CD14-positive monocyte (primary cell): ENCODE data around the gene DNTTIP2. TPM values are rescaled to one million over a fixed set of nuclear protein-coding genes. Genes with fewer than 3 reads are reported as not detected.

ENCODE experiments used
- DNase-seq, 3 donors: peaks; one replicate each; pipeline ENCODE4 v3.0.0-alpha.2; 2011 to 2022
- H2AFZ ChIP-seq: 2 replicates; pipeline ENCODE4 v1.6.0; 2012; ENCODE audit warnings: mild to moderate bottlenecking, low read depth, low read length, inconsistent platforms; ENCODE audit not compliant: insufficient read depth, poor library complexity, severe bottlenecking
- H3K27ac ChIP-seq, 2 donors: 1 replicate in 1 of 2; 2 replicates in 1 of 2; pipeline ENCODE4 v1.5.1; 2012 to 2013; ENCODE audit warnings: low read length in 2 of 2, control low read depth in 1 of 2, inconsistent platforms in 1 of 2, low read depth in 1 of 2, mild to moderate bottlenecking in 1 of 2
- H3K27me3 ChIP-seq, 2 donors: one replicate each; pipeline versions ENCODE4 v1.6.0 to v1.6.1; 2011 to 2013; ENCODE audit warnings: low read length in 2 of 2; ENCODE audit not compliant: control insufficient read depth in 2 of 2, insufficient read depth in 2 of 2
- H3K36me3 ChIP-seq, 2 donors: replicated peaks in 1 of 2; 1 replicate in 1 of 2; 2 replicates in 1 of 2; pipeline versions ENCODE4 v1.5.1 to v1.6.1; 2012 to 2013; ENCODE audit warnings: low read length in 2 of 2, control low read depth in 1 of 2, inconsistent platforms in 1 of 2, mild to moderate bottlenecking in 1 of 2; ENCODE audit not compliant: insufficient read depth in 2 of 2, control insufficient read depth in 1 of 2
- H3K4me1 ChIP-seq, 2 donors: 1 replicate in 1 of 2; 2 replicates in 1 of 2; pipeline versions ENCODE4 v1.5.1 to v1.6.1; 2012 to 2013; ENCODE audit warnings: low read length in 2 of 2, control low read depth in 1 of 2, inconsistent platforms in 1 of 2, mild to moderate bottlenecking in 1 of 2, moderate library complexity in 1 of 2; ENCODE audit not compliant: insufficient read depth in 2 of 2, control insufficient read depth in 1 of 2
- H3K4me2 ChIP-seq: replicated peaks from 2 replicates; pipeline ENCODE3; 2012; ENCODE audit warnings: low read length, moderate library complexity, mild to moderate bottlenecking; ENCODE audit not compliant: poor library complexity, severe bottlenecking; ENCODE audit errors: extremely low read depth
- H3K4me3 ChIP-seq, 3 experiments: fragments of 200-600 bp in 1 of 3; sonication (generic) in 1 of 3; replicated peaks in 1 of 3; 1 replicate in 2 of 3; 2 replicates in 1 of 3; pipeline ENCODE4 v1.5.1; 2011 to 2013; ENCODE audit warnings: low read length in 3 of 3, mild to moderate bottlenecking in 3 of 3, control low read depth in 2 of 3, low read depth in 2 of 3, inconsistent platforms in 1 of 3, moderate library complexity in 1 of 3
- H3K79me2 ChIP-seq: 2 replicates; pipeline ENCODE4 v1.6.0; 2012; ENCODE audit warnings: mild to moderate bottlenecking, control low read depth, inconsistent platforms, low read length, moderate library complexity; ENCODE audit not compliant: insufficient read depth
- H3K9ac ChIP-seq: 2 replicates; pipeline ENCODE4 v1.6.0; 2017; ENCODE audit warnings: low read length, mild to moderate bottlenecking; ENCODE audit not compliant: insufficient read depth, poor library complexity, severe bottlenecking
- H3K9me3 ChIP-seq, 2 donors: replicated peaks in 1 of 2; 1 replicate in 1 of 2; 2 replicates in 1 of 2; pipeline versions ENCODE4 v1.5.1 to v1.6.1; 2012 to 2013; ENCODE audit warnings: low read length in 2 of 2, control low read depth in 1 of 2; ENCODE audit not compliant: control insufficient read depth in 1 of 2, insufficient read depth in 1 of 2
- H4K20me1 ChIP-seq: 2 replicates; pipeline ENCODE4 v1.6.0; 2012; ENCODE audit warnings: mild to moderate bottlenecking, low read length, control low read depth, moderate library complexity; ENCODE audit not compliant: insufficient read depth
- H3K27ac Mint-ChIP-seq, 7 donors: one replicate each; pipeline ENCODE4 v1.8.0; 2020; ENCODE audit warnings: mild to moderate bottlenecking in 7 of 7, mixed read lengths in 7 of 7, moderate library complexity in 6 of 7, inconsistent platforms in 2 of 7
- H3K27me3 Mint-ChIP-seq, 3 donors: one replicate each; pipeline ENCODE4 v1.8.0; 2021 to 2022; ENCODE audit warnings: low read depth in 3 of 3, mild to moderate bottlenecking in 3 of 3, mixed read lengths in 3 of 3, moderate library complexity in 3 of 3, inconsistent platforms in 1 of 3
- H3K36me3 Mint-ChIP-seq, 2 donors: one replicate each; pipeline ENCODE4 v1.8.0; 2020; ENCODE audit warnings: mixed read lengths in 2 of 2, inconsistent platforms in 1 of 2, mild to moderate bottlenecking in 1 of 2
- H3K4me1 Mint-ChIP-seq: one replicate; pipeline ENCODE4 v1.8.0; 2020; ENCODE audit warnings: mild to moderate bottlenecking, mixed read lengths
- H3K4me3 Mint-ChIP-seq, 2 donors: one replicate each; pipeline ENCODE4 v1.8.0; 2020; ENCODE audit warnings: mild to moderate bottlenecking in 2 of 2, mixed read lengths in 2 of 2, moderate library complexity in 1 of 2
- H3K9me3 Mint-ChIP-seq, 7 donors: one replicate each; pipeline ENCODE4 v1.8.0; 2020 to 2022; ENCODE audit warnings: mixed read lengths in 7 of 7, mild to moderate bottlenecking in 6 of 7, moderate library complexity in 6 of 7, inconsistent platforms in 2 of 7
- CTCF ChIP-seq: fragments of 200-600 bp; IDR thresholded peaks from one replicate; pipeline ENCODE4 v1.8.0; 2022; ENCODE audit warnings: antibody characterized with exemption, mild to moderate bottlenecking
- WGBS: methylation state at CpG from one replicate; pipeline ENCODE4 v1.1.5; 2013; ENCODE audit warnings: missing lambda C conversion rate; ENCODE audit not compliant: insufficient coverage; 5-methylcytosine and 5-hydroxymethylcytosine counted together
- intact Hi-C, 2 donors: fragments of 100-400 bp; cut with micrococcal nuclease; formaldehyde crosslinking; loops; one replicate each; pipeline versions ENCODE4 v1.15.0 to v1.15.1; 2023
- polyA plus RNA-seq, 3 donors: library from polyadenylated mRNA; depleted of rRNA in 1 of 3; unstranded in 2 of 3; stranded (reverse) in 1 of 3; fragments of 300-500 nt in 2 of 3; fragments of >200 nt in 1 of 3; fragmentation: Illumina TruSeq in 2 of 3; gene quantifications; 1 replicate in 2 of 3; 2 replicates in 1 of 3; pipeline ENCODE4 v1.2.3, GENCODE V29; 2012 to 2021

Gene DNTTIP2
- polyA plus RNA-seq, 3 donors: 21.1 to 68.8 (median 42.1) TPM

GRCh38 chr1:93839753-93840152, 39.3 kb downstream of the DNTTIP2 start:
- Histone ChIP-seq H3K27me3 (no peaks in the 10 kb centered on the region), H3K4me3 (no peak overlapping the region), H3K9ac (no peak overlapping the region), H3K36me3 (no peaks in the 10 kb centered on the region), H3K27ac (no peak overlapping the region), H4K20me1 (no peaks in the 10 kb centered on the region), H3K4me2 (no peak overlapping the region), H3K4me1 (peaks cover 15 to 16% of the 10 kb centered on the region in 2 donors), H2AFZ (no peak overlapping the region), H3K9me3 (peaks cover 0 to 4% of the 10 kb centered on the region in 2 donors), H3K79me2 (no peaks in the 10 kb centered on the region)
- H3K27ac Mint-ChIP-seq: peak overlapping the region in 5 of 7 donors; percentile 21 to 89 (median 36)
- peaks cover 31% of the 10 kb centered on the region for H3K4me1 Mint-ChIP-seq
- WGBS: 100% methylated on average over 2 of the region's 2 CpGs
- H3K27me3 Mint-ChIP-seq: no peaks in the 10 kb centered on the region
- H3K4me3 Mint-ChIP-seq: no peak overlapping the region
- H3K9me3 Mint-ChIP-seq: peaks cover 9 to 19% (median 17%) of the 10 kb centered on the region in 7 donors
- intact Hi-C loops: loop anchor here (10.0 kb wide), 5 partner anchors 205 to 535 kb away; partner anchors contain the start of gene DR1 (in 1 of the 2)
- TF ChIP-seq CTCF: no peak
- DNase-seq: peak in 1 of 3 donors; percentile 19
- H3K36me3 Mint-ChIP-seq: peaks cover 0 to 3% of the 10 kb centered on the region in 2 donors

GRCh38 chr1:93839307-93839706, 39.7 kb downstream of the DNTTIP2 start:
- peaks cover 11 to 16% of the 10 kb centered on the region in 2 donors for H3K4me1 ChIP-seq
- peak overlapping the region in 4 of 7 donors; percentile 21 to 89 (median 37) for H3K27ac Mint-ChIP-seq
- H3K9ac ChIP-seq: no peak overlapping the region
- intact Hi-C loops: no loop called here
- peaks cover 29% of the 10 kb centered on the region for H3K4me1 Mint-ChIP-seq
- no peak overlapping the region for H3K27ac ChIP-seq
- DNase-seq: peak; percentile 36 to 84 (median 38)
- TF ChIP-seq CTCF: no peak
- H3K36me3 Mint-ChIP-seq: peaks cover 4% of the 10 kb centered on the region in 2 donors
- no peak overlapping the region for H3K4me2 ChIP-seq
- H3K4me3 Mint-ChIP-seq: no peak overlapping the region
- H3K27me3 ChIP-seq: no peaks in the 10 kb centered on the region
- no peak overlapping the region for H3K4me3 ChIP-seq
- H2AFZ ChIP-seq: no peak overlapping the region
- WGBS: no CpG with 5 or more reads among the region's 1 CpG
- no peaks in the 10 kb centered on the region for H3K27me3 Mint-ChIP-seq
- H3K9me3 ChIP-seq: peaks cover 0 to 9% of the 10 kb centered on the region in 2 donors
- peaks cover 13 to 24% (median 20%) of the 10 kb centered on the region in 7 donors for H3K9me3 Mint-ChIP-seq
- no peaks in the 10 kb centered on the region for H3K36me3 ChIP-seq
- H3K79me2 ChIP-seq: no peaks in the 10 kb centered on the region
- H4K20me1 ChIP-seq: no peaks in the 10 kb centered on the region
